HepG2 (cell line): ENCODE data around the gene VEGFB. TPM values are rescaled to one million over a fixed set of nuclear protein-coding genes. Genes with fewer than 3 reads are reported as not detected.

Source experiments
- AKAP8 ChIP-seq: sonication (generic); formaldehyde crosslinking; IDR thresholded peaks from 2 replicates; pipeline ENCODE4 v1.5.1; 2020; ENCODE audit warnings: mild to moderate bottlenecking, missing genetic modification reagents
- ASH2L ChIP-seq: fragments of 300-600, 200-600 bp; sonication (generic); IDR thresholded peaks from 2 replicates; pipeline ENCODE4 v1.7.0; 2017; ENCODE audit warnings: low read depth, mild to moderate bottlenecking, moderate library complexity, mixed read lengths, low read length; ENCODE audit not compliant: insufficient read length
- CAMTA2 ChIP-seq: sonication (generic); formaldehyde crosslinking; IDR thresholded peaks from 2 replicates; pipeline ENCODE4 v1.4.0; 2020; ENCODE audit warnings: mild to moderate bottlenecking, missing genetic modification reagents, borderline replicate concordance
- FOXP1 ChIP-seq, 2 experiments: fragments of 450-650 bp in 1 of 2; IDR thresholded peaks; 2 replicates each; pipeline ENCODE4 v1.6.1; 2017 to 2018; ENCODE audit warnings: antibody characterized with exemption in 1 of 2
- KLF6 ChIP-seq: IDR thresholded peaks from 2 replicates; pipeline ENCODE4 v1.8.0; 2016; ENCODE audit warnings: missing biosample characterization, missing genetic modification reagents
- NRL ChIP-seq: sonication (generic); formaldehyde crosslinking; IDR thresholded peaks from 2 replicates; pipeline ENCODE4 v1.5.0; 2020; ENCODE audit warnings: missing genetic modification reagents, mild to moderate bottlenecking, moderate library complexity, borderline replicate concordance
- PATZ1 ChIP-seq: sonication (generic); formaldehyde crosslinking; IDR thresholded peaks from 2 replicates; pipeline ENCODE4 v1.4.0; 2020; ENCODE audit warnings: missing genetic modification reagents
- SMARCC2 ChIP-seq: fragments of 450-650 bp; IDR thresholded peaks from 2 replicates; pipeline ENCODE4 v1.6.1; 2017; ENCODE audit warnings: antibody characterized with exemption, mild to moderate bottlenecking
- SRY ChIP-seq: sonication (generic); formaldehyde crosslinking; IDR thresholded peaks from 2 replicates; pipeline ENCODE4 v1.8.0; 2022; ENCODE audit warnings: mild to moderate bottlenecking, missing genetic modification reagents
- YY1 ChIP-seq: IDR thresholded peaks from 2 replicates; pipeline ENCODE4 v1.6.1; 2011; ENCODE audit warnings: low read length, low read depth, moderate library complexity, mild to moderate bottlenecking; ENCODE audit not compliant: insufficient read depth, insufficient replicate concordance
- ZNF274 ChIP-seq: sonication (generic); formaldehyde crosslinking; IDR thresholded peaks from 2 replicates; pipeline ENCODE4 v1.5.1; 2020; ENCODE audit warnings: mild to moderate bottlenecking, missing genetic modification reagents
- ZNF354B ChIP-seq: sonication (generic); formaldehyde crosslinking; IDR thresholded peaks from 2 replicates; pipeline ENCODE4 v1.8.0; 2022; ENCODE audit warnings: mild to moderate bottlenecking, missing genetic modification reagents
- ZNF362 ChIP-seq: sonication (generic); formaldehyde crosslinking; IDR thresholded peaks from 2 replicates; pipeline ENCODE4 v1.4.0; 2020; ENCODE audit warnings: missing genetic modification reagents, mild to moderate bottlenecking, borderline replicate concordance
- ZNF691 ChIP-seq: sonication (generic); formaldehyde crosslinking; IDR thresholded peaks from 2 replicates; pipeline ENCODE4 v1.4.0; 2020; ENCODE audit warnings: missing genetic modification reagents, low read depth, mild to moderate bottlenecking, borderline replicate concordance
- ZNF710 ChIP-seq: sonication (generic); formaldehyde crosslinking; IDR thresholded peaks from 2 replicates; pipeline ENCODE4 v1.5.0; 2020; ENCODE audit warnings: mild to moderate bottlenecking, missing genetic modification reagents, borderline replicate concordance
- ZNF724P ChIP-seq: sonication (generic); formaldehyde crosslinking; IDR thresholded peaks from 2 replicates; pipeline ENCODE4 v1.8.0; 2022; ENCODE audit warnings: missing genetic modification reagents, borderline replicate concordance
- ZNF775 ChIP-seq: sonication (generic); formaldehyde crosslinking; IDR thresholded peaks from 2 replicates; pipeline ENCODE4 v1.4.0; 2020; ENCODE audit warnings: missing genetic modification reagents, mild to moderate bottlenecking, moderate library complexity, borderline replicate concordance
- ZSCAN30 ChIP-seq: sonication (generic); formaldehyde crosslinking; IDR thresholded peaks from 2 replicates; pipeline ENCODE4 v1.5.0; 2020; ENCODE audit warnings: mild to moderate bottlenecking, missing genetic modification reagents
- polyA plus RNA-seq, 8 experiments: library from polyadenylated mRNA; depleted of rRNA in 3 of 8; stranded (reverse) in 7 of 8; unstranded in 1 of 8; fragments of >200 nt; fragmentation: Illumina TruSeq in 4 of 8; extraction: Trizol in 4 of 8; gene quantifications; 2 replicates each; pipeline versions ENCODE4 v1.2.1 to v1.2.3, GENCODE V29; 2011 to 2016; ENCODE audit warnings: low read depth in 4 of 8, missing spikeins in 1 of 8, mixed read lengths in 1 of 8; ENCODE audit not compliant: insufficient read depth in 1 of 8
- total RNA-seq, 5 experiments: library from RNA; depleted of rRNA; stranded (reverse); fragments of >200 nt; fragmentation: Illumina TruSeq; extraction: Trizol; gene quantifications; 2 replicates each; pipeline ENCODE4 v1.2.3, GENCODE V29; 2016; ENCODE audit warnings: low read depth in 1 of 5
- TF ChIP-seq, protein P1 (sequence below): sonication (generic); formaldehyde crosslinking; IDR thresholded peaks from 2 replicates; pipeline ENCODE4 v1.5.0; 2020; ENCODE audit warnings: missing genetic modification reagents
- TF ChIP-seq, protein P2 (sequence below): sonication (generic); formaldehyde crosslinking; IDR thresholded peaks from 2 replicates; pipeline ENCODE4 v1.8.0; 2022; ENCODE audit warnings: mild to moderate bottlenecking, missing genetic modification reagents; ENCODE audit not compliant: insufficient replicate concordance

The VEGFB gene
- total and polyA plus RNA-seq, 2 of the 13 experiments (the other 11 are each of a cell fraction or from before 2014, with no cell fraction given), result 9.0 to 11.3 TPM

DNA sequence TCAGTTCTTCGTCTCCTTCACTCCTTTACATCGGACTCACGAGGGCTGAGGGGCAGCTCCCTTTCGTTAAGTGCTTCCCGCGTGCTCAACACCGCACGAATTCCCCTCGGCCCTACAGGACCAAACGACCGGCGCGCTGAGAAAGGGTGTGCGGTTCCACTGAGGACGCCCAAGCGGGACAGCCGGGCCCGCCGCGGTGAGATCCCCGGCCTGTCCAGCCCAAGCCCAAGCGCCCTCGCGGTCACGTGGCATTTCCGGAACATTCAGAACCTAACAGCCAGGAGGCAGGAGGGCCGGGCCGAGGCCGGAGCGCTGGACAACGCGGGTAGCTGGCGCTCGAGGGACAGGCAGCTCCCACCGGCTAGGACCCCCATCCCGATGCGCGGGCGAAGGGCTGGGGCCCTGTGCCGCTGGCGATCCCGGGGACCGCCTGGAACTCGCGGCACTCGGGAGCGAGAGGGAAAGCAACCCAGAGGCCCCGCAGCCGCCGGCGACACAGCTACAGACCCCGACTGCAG, 49.1 kb upstream of the VEGFB start (continued):
- TF ChIP-seq ZNF691 (CRISPR knock-in tag), result peak; percentile 94; the same call in 1 of the 2 replicates
- peak; percentile 97 for TF ChIP-seq ZNF724P (CRISPR knock-in tag)
- TF ChIP-seq ZNF354B (CRISPR knock-in tag), result peak; percentile 85
- no peak for TF ChIP-seq SMARCC2
- no peak; the same call in 1 of the 2 replicates for TF ChIP-seq ZNF362
- TF ChIP-seq NRL (CRISPR knock-in tag), result peak; percentile 99
- 0 out of 2 replicates have a peak, but pooled peaks have one; percentile 57 for TF ChIP-seq ZNF710 (CRISPR knock-in tag)
- TF ChIP-seq AKAP8 (CRISPR knock-in tag), result 0 out of 2 replicates have a peak, but pooled peaks have one; percentile 62
- no peak for TF ChIP-seq FOXP1 (IDR thresholded peaks at IDR 0.05)
- TF ChIP-seq FOXP1 (CRISPR knock-in tag; IDR thresholded peaks at IDR 0.05), result no peak; the same call in 1 of the 2 replicates
- TF ChIP-seq KLF6 (CRISPR knock-in tag), result peak; percentile 98
- TF ChIP-seq, protein P1, sequence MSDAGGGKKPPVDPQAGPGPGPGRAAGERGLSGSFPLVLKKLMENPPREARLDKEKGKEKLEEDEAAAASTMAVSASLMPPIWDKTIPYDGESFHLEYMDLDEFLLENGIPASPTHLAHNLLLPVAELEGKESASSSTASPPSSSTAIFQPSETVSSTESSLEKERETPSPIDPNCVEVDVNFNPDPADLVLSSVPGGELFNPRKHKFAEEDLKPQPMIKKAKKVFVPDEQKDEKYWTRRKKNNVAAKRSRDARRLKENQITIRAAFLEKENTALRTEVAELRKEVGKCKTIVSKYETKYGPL (CRISPR knock-in tag), result peak; percentile 87
- peak; percentile 34; the same call in 1 of the 2 replicates for TF ChIP-seq PATZ1 (CRISPR knock-in tag)
- TF ChIP-seq, protein P2, sequence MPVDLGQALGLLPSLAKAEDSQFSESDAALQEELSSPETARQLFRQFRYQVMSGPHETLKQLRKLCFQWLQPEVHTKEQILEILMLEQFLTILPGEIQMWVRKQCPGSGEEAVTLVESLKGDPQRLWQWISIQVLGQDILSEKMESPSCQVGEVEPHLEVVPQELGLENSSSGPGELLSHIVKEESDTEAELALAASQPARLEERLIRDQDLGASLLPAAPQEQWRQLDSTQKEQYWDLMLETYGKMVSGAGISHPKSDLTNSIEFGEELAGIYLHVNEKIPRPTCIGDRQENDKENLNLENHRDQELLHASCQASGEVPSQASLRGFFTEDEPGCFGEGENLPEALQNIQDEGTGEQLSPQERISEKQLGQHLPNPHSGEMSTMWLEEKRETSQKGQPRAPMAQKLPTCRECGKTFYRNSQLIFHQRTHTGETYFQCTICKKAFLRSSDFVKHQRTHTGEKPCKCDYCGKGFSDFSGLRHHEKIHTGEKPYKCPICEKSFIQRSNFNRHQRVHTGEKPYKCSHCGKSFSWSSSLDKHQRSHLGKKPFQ (CRISPR knock-in tag), result peak; percentile 92
- TF ChIP-seq CAMTA2 (CRISPR knock-in tag), result peak; percentile 90; the same call in 1 of the 2 replicates
- peak; percentile 68; the same call in 1 of the 2 replicates for TF ChIP-seq ZSCAN30 (CRISPR knock-in tag)
- TF ChIP-seq ZNF775, result peak; percentile 80
- TF ChIP-seq SRY, result peak; percentile 100
- TF ChIP-seq ZNF274 (CRISPR knock-in tag), result peak; percentile 98
- TF ChIP-seq YY1, result peak; percentile 82
- TF ChIP-seq ASH2L, result peak; percentile 81
